Lower lobe of right lung (tissue), 2 donors: ENCODE data around the gene COA1. TPM values are rescaled to one million over a fixed set of nuclear protein-coding genes. Genes with fewer than 3 reads are reported as not detected.

Source experiments
- ATAC-seq, 2 donors: fragments of 200-7000 bp; cut with Tn5 transposase; one replicate each; pipeline ENCODE4 v1.9.1; 2020 to 2022; ENCODE audit warnings: mild to moderate bottlenecking in 2 of 2, moderate library complexity in 2 of 2
- DNase-seq: peaks from one replicate; pipeline ENCODE4 v3.0.0-alpha.2; 2020
- H3K27ac ChIP-seq: fragments of 200-600 bp; one replicate; pipeline ENCODE4 v1.8.0; 2022
- H3K27me3 ChIP-seq: fragments of 200-600 bp; one replicate; pipeline ENCODE4 v1.8.0; 2022; ENCODE audit warnings: low read depth
- H3K36me3 ChIP-seq: fragments of 200-600 bp; one replicate; pipeline ENCODE4 v1.8.0; 2022; ENCODE audit warnings: mild to moderate bottlenecking
- H3K4me1 ChIP-seq: fragments of 200-600 bp; one replicate; pipeline ENCODE4 v1.8.0; 2022
- H3K4me3 ChIP-seq: fragments of 200-600 bp; one replicate; pipeline ENCODE4 v1.8.0; 2022; ENCODE audit warnings: mild to moderate bottlenecking
- H3K9me3 ChIP-seq: fragments of 200-600 bp; one replicate; pipeline ENCODE4 v1.8.0; 2022
- intact Hi-C: fragments of 100-400 bp; cut with DNase I; formaldehyde crosslinking; loops from one replicate; pipeline ENCODE4 v1.11.0; 2022
- total RNA-seq: library from RNA; stranded (reverse); fragmentation: NEBNext Ultra II Directional; extraction: Animal tissue kit (Norgen Biotek cat#: 25700); gene quantifications from one replicate; pipeline ENCODE4 v1.2.1, GENCODE V29; 2021
- TF ChIP-seq, protein P1 (sequence below): fragments of 200-600 bp; IDR thresholded peaks from one replicate; pipeline ENCODE4 v1.8.0; 2022; ENCODE audit warnings: antibody characterized with exemption, mild to moderate bottlenecking
- donor health status: DM: no; HTN: yes; CAD: no; lungs with severe emphysema.

COA1 gene
- total RNA-seq, 1 donor from 2014 or later, result 43.3 TPM

GRCh38 chr7:43619213-43620012 lies 109.9 kb downstream of the COA1 start:
- H3K27ac ChIP-seq, result no peak overlapping the region
- no peaks in the 10 kb centered on the region for H3K9me3 ChIP-seq
- TF ChIP-seq, protein P1, sequence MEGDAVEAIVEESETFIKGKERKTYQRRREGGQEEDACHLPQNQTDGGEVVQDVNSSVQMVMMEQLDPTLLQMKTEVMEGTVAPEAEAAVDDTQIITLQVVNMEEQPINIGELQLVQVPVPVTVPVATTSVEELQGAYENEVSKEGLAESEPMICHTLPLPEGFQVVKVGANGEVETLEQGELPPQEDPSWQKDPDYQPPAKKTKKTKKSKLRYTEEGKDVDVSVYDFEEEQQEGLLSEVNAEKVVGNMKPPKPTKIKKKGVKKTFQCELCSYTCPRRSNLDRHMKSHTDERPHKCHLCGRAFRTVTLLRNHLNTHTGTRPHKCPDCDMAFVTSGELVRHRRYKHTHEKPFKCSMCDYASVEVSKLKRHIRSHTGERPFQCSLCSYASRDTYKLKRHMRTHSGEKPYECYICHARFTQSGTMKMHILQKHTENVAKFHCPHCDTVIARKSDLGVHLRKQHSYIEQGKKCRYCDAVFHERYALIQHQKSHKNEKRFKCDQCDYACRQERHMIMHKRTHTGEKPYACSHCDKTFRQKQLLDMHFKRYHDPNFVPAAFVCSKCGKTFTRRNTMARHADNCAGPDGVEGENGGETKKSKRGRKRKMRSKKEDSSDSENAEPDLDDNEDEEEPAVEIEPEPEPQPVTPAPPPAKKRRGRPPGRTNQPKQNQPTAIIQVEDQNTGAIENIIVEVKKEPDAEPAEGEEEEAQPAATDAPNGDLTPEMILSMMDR, result no peak
- ATAC-seq, result no peak
- DNase-seq, result no peak
- peaks cover 5% of the 10 kb centered on the region for H3K4me1 ChIP-seq
- H3K27me3 ChIP-seq, result no peaks in the 10 kb centered on the region
- no peak overlapping the region for H3K4me3 ChIP-seq
- intact Hi-C loops, result no loop called here
- peaks cover 76% of the 10 kb centered on the region for H3K36me3 ChIP-seq

DNA sequence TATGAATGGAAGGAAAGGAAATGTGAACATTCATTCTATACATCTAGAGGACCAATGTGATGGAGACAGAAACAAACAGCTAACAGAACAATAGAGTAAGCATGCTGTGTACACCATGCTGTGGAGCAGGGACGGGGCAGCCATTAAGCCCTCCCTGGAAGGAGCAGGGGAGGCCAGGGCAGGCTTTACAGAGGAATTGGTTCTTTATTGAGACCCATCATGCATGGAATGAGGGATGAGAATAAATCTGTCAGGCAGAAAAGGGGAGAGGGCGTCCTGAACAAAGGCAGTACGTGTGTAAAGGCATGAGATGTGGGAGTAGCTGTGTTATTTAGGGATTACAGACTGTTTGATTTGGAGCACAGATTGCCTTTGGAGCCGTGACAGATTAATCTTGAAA lies 111.2 kb downstream of the COA1 start:
- Histone ChIP-seq H3K27me3 (no peaks in the 10 kb centered on the region), H3K4me3 (no peak overlapping the region), H3K36me3 (peaks cover 68% of the 10 kb centered on the region), H3K9me3 (no peaks in the 10 kb centered on the region), H3K27ac (no peak overlapping the region), H3K4me1 (peaks cover 5% of the 10 kb centered on the region)
- DNase-seq (no peak), ATAC-seq (no peak)
- intact Hi-C loops, result no loop called here
- TF ChIP-seq, protein P1, result no peak

DNA sequence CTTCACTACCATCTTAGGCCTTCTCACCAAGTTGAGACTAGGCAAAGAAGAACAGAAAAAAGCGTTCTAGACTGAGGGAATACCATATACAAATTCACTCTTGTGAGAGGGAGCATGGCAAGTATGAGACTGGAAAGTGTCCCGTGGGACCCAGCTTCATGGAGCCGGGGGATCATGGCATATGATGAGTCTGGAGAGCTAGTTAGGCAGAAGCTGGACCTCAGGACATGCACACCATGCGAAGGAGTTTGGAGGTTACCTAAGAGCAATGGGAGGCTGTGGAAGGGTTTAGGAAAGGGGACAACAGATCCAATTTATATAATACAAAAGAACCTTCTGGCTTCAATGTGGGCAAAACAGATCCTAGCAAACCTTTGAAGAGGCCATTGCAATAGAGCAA lies 112.3 kb downstream of the COA1 start:
- TF ChIP-seq, protein P1, result no peak
- Histone ChIP-seq H3K27me3 (no peaks in the 10 kb centered on the region), H3K27ac (no peak overlapping the region), H3K4me3 (no peak overlapping the region), H3K4me1 (peaks cover 9% of the 10 kb centered on the region), H3K36me3 (peaks cover 67% of the 10 kb centered on the region), H3K9me3 (no peaks in the 10 kb centered on the region)
- intact Hi-C loops, result no loop called here
- no peak for DNase-seq
- no peak for ATAC-seq

DNA sequence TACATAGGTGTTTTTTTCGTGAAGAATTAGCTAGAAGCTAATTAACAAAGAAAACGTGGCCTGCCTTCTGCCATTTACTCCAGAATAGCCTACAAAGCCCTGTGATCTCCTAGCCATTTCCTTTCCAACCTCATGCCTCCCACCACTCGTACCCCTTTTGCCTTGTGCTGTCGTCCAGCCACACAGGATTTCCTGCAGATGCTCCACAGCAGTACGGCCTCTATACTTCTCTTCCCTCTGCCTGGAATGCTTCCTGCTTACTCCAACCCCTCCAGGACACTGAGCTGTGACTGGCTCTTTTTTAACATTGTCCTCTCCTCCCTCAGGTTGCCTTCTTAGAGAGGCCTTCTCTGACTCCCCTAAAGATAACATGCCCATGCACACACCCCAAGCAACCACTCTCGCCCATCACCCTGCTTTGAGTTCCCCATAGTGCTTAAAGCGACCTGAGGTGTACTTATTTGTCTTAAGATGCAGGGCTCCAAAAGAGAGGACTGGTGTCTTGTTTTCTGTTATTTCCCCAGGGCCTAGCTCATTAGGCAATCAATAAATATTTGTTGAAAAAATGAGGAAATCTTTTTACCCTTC lies 113.7 kb downstream of the COA1 start:
- DNase-seq, result no peak
- peaks cover 69% of the 10 kb centered on the region for H3K36me3 ChIP-seq
- intact Hi-C loops, result no loop called here
- peaks cover 15% of the 10 kb centered on the region for H3K4me1 ChIP-seq
- H3K4me3 ChIP-seq, result no peak overlapping the region
- H3K27ac ChIP-seq, result no peak overlapping the region
- TF ChIP-seq, protein P1, result no peak
- ATAC-seq, result no peak
- no peaks in the 10 kb centered on the region for H3K27me3 ChIP-seq
- no peaks in the 10 kb centered on the region for H3K9me3 ChIP-seq

- Histone ChIP-seq H3K4me1 (peaks cover 11% of the 10 kb centered on the region), H3K36me3 (peaks cover 73% of the 10 kb centered on the region), H3K27me3 (no peaks in the 10 kb centered on the region), H3K9me3 (no peaks in the 10 kb centered on the region), H3K4me3 (no peak overlapping the region), H3K27ac (no peak overlapping the region)
- TF ChIP-seq, protein P1, result no peak
- intact Hi-C loops, result no loop called here
- DNase-seq, result no peak
- ATAC-seq, result no peak
Measured at GRCh38 chr7:43612599-43613589, 116.4 kb downstream of the COA1 start.
